Measurements from ENCODE around the gene CA5B.
"Not testable (repeated sequence)": the region's sequence is repeated elsewhere in the genome, so short reads cannot be mapped to it uniquely, and the experiment has no call there.

The CA5B gene

DNA sequence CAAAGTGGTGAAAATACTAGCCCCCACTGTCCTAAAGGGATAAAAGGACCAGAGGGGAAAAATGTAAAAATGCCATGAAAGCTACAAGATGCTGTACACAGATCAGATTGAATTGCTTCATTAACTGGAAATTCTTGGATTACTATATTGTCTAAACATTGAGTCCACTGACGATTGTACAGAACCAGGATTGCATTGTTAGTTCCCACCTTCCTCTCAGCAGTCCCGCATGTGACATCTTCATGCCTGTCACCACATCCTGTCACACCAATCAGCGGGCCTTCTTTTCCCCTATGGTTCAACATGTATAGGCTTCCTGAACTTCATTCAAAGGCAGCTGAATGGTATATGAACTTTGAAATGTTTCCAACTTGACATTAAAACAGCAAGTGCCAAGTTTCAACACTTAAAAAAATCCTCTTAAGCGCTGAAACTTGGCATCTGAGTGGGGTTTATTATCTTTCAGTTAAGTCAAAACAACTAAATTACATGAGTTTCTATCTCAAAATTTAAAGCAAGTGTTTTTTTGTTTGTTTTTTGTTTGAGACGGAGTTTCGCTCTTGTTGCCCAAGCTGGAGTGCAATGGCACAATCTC lies 76.8 kb downstream of the CA5B start:
- no peak for DNase-seq (ENCODE audit: low spot score)

DNA sequence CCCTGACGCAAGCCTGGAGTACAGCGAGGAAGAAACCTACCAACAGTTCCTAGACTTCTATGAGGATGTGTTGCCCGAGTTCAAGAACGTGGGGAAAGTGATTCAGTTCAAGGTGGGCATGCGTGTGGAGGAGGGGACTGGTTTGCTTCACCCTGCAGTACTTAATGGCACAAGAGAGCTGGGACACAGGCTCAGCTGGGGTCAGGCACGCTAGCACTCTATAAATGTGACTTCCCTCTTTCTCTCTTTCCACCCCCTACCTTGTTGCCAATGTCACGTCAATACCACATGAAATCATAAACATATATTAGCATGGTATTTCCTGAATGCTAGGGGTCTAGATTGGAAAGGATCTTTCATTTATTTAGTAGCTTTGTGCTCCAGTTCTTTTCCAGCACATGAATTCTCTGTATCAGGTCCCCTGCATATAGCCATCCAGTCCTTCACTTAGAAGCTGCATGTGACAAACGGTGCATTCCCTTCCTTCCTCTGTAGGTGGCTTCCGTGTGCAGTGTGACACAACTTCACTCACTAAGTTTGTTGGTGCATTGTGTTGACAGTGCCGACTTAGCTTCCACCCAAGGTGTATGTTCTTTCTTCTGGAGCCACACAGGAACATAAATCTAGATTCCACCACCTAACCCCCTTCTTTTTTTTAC lies 77.8 kb downstream of the CA5B start:
- DNase-seq (ENCODE audit: low spot score), result peak; percentile 26

GRCh38 chrX:15816438-15816809 lies 78.4 kb downstream of the CA5B start:
- no peak for DNase-seq (ENCODE audit: low spot score)

DNA sequence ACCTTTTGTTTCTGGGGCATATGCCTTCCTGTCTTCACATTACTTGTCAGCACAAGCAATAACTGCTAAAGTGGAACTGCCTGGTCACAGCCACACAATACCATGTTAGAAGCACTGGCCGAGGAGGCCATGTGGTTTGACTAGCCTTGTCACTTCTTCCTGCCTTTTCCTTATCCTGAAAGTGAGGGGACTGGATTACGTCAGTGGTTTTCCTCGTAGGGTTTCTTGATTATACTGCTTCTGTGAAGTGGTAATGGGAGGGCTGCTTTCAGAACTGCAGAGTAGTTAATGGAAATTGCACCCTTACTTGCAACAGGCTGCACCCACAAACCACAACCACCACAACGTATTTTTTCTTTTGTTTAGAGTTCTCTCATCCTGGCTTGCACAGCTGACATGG lies 78.8 kb downstream of the CA5B start:
- DNase-seq (ENCODE audit: low spot score), result no peak

GRCh38 chrX:15820106-15821073 lies 82.3 kb downstream of the CA5B start:
- peak; percentile 25 for DNase-seq (ENCODE audit: low spot score)

DNA sequence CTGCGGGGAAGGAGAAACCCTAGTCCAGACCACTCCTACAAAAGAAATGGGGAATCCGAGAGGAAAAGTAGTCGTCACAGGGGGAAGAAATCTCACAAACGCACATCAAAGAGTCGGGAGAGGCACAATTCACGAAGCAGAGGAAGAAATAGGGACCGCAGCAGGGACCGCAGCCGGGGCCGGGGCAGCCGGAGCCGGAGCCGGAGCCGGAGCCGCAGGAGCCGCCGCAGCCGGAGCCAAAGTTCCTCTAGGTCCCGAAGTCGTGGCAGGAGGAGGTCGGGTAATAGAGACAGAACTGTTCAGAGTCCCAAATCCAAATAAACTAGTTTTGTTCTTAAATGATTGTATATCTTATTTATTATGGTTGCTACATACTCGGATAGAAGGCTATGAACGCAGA lies 84.9 kb downstream of the CA5B start:
- DNase-seq (ENCODE audit: low spot score), result no peak

DNA sequence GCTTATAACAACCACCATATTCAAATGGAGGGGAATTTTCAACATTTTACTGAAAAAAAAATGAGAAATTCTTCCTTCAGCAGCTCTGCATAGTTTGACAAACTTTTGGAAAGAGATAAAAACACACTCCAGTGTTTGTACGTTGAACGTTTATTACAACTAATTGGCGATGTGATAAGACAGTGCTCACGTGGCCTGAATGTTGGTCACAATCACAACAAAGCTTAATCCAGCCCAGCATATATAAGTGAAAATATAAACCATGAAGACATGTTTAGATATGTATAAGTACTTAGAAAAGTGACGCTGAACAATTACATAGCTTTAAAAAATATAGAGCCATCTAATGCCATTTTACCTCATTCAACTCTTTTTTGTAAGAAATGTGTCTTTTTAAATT lies 87.9 kb downstream of the CA5B start:
- no peak for DNase-seq (ENCODE audit: low spot score)

- DNase-seq (ENCODE audit: low spot score), result no peak
These were observed 91.1 kb downstream of the CA5B start for GRCh38 chrX:15829217-15829616.

DNA sequence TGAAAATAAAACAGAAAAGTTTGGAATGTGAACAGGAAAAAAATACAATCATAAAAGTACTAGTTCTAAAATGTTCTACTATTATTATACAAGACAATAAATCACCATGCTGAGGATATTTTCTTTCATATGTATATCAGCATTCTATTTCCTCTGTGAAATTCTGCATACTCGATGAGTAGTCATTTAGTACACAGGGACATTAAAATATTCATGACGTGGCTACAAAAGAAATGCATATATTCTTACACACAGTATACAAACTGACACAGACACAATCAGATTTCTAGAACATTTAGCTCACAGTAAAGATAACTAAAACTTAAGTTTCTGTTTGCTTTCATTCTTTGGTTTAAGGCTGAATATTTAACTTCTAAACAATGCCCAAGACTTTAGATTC lies 93.3 kb downstream of the CA5B start:
- not testable (repeated sequence) for DNase-seq (ENCODE audit: low spot score)

DNA sequence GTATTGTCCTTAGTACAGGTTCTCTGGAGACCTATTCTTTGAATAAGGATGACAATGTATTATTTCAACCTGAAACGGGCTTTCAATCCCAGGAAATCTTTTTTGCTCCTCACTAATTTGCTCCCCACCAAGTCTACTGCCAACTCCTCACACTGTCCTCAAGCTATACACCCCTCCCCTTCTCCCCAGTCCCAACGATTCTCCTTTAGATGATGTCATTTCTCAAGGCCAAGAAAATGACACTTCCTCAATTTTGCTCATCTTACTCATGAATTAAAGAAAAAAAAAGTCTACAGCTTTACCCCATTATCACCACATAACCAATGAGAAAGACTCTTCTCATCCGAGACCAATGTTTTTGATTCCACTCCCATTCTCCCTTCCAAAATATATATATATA lies 96.0 kb downstream of the CA5B start:
- DNase-seq (ENCODE audit: low spot score), result no peak

DNA sequence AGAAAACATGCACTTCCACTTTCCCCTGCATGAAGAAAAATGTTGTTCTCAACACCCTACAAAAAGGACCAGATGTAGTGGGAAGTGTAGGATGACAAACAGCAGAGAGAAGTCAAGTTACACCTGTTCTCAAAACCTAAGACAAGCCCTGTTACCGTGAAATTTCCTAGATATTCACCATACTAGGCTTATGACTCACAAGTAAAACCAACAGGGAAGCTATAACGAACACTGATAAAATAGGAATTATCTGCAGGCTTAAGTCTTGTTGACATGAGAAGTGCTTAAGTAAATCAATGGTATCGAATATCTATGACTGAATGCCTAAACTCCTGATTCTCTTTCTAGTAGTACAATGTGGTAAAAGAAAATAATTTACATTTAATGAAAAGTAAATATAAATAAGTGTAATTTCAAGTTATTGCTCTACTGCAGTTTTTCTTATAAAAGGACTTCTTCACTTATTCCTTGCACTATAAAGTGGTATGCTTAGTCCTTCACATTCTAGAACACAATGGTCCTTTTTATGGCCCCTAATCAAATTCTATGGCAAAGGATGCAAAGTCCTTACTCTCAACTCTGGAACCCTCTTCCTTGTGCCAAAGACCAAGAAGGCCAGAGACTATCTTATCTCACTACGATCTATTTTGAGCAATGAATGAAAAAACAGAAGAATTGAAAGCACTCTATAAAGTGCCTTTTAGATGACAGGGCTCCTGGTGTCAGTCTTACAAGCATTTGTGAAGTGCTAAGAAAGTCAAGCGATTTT lies 96.9 kb downstream of the CA5B start:
- DNase-seq (ENCODE audit: low spot score), result no peak
